Measurements from ENCODE around the gene ELOVL1. TPM values are rescaled to one million over a fixed set of nuclear protein-coding genes. Genes with fewer than 3 reads are reported as not detected.
A peak's percentile ranks its signal among the peaks of the same experiment; 100 is the strongest.

ELOVL1 gene
- polyA plus RNA-seq, 2 of the 4 experiments (the other 2 are of a cell fraction): 105 to 124 TPM

- no peaks in the 10 kb centered on the region for H3K9me3 ChIP-seq
- peak overlapping the region; percentile 92 to 97 for H3K27ac ChIP-seq
- FAIRE-seq (no peak), DNase-seq (ENCODE audit: low read depth in 1 of 2, low spot score in 1 of 2) (peak; percentile 58 to 72), ATAC-seq (peak; percentile 60 to 64)
- H3K4me1 ChIP-seq: peaks cover 35% of the 10 kb centered on the region
- 3% methylated on average over 15 of the region's 33 CpGs for WGBS (ENCODE audit: missing lambda C conversion rate)
- ChIA-PET CTCF (interaction anchor here (0.8 to 3.3 kb wide), 7 partner anchors 12 to 194 kb away, joined by 3 to 9 read pairs (median 3); no protein-coding TSS in a partner anchor), POLR2A (interaction anchor here (0.5 to 2.6 kb wide), 15 partner anchors 10 to 588 kb away, joined by 3 to 37 read pairs (median 4); partner anchors contain the start of genes ELOVL1, MED8, PTPRF and SZT2)
- peak overlapping the region; percentile 91 for H3K4me2 ChIP-seq
- peak overlapping the region; percentile 62 for H3K4me3 ChIP-seq
- no peak for TF ChIP-seq NPAS2 (CRISPR knock-in tag; IDR thresholded peaks at IDR 0.05; ENCODE audit: borderline replicate concordance)
- TF ChIP-seq NR3C1 (IDR thresholded peaks at IDR 0.05): no peak
- TF ChIP-seq CEBPB (IDR thresholded peaks at IDR 0.05): no peak
- TF ChIP-seq MAZ (IDR thresholded peaks at IDR 0.05; ENCODE audit: borderline replicate concordance, low read depth, low read length): no peak
- TF ChIP-seq HOXA7 (CRISPR knock-in tag; IDR thresholded peaks at IDR 0.05): no peak
- TF ChIP-seq RNF2 (IDR thresholded peaks at IDR 0.05; ENCODE audit: borderline replicate concordance, low read depth): no peak
- TF ChIP-seq ELK1 (IDR thresholded peaks at IDR 0.05; ENCODE audit: low read depth, low read length): no peak
- TF ChIP-seq FOSB (CRISPR knock-in tag; IDR thresholded peaks at IDR 0.05): no peak
- TF ChIP-seq HES2 (IDR thresholded peaks at IDR 0.05): no peak
- TF ChIP-seq EHF (CRISPR knock-in tag; IDR thresholded peaks at IDR 0.05): no peak
- TF ChIP-seq RCOR1 (IDR thresholded peaks at IDR 0.05; ENCODE audit: low read depth, low read length): no peak
- no peak for TF ChIP-seq HMGXB4 (CRISPR knock-in tag; IDR thresholded peaks at IDR 0.05; ENCODE audit: borderline replicate concordance)
- no peak for TF ChIP-seq ATOH8 (CRISPR knock-in tag; IDR thresholded peaks at IDR 0.05; ENCODE audit: low read depth)
- TF ChIP-seq BCL3 (IDR thresholded peaks at IDR 0.05): peak; percentile 89; the same call in 2 of the 3 replicates
- no peak for TF ChIP-seq JUNB (IDR thresholded peaks at IDR 0.05)
- no peak for TF ChIP-seq FOXS1 (CRISPR knock-in tag; IDR thresholded peaks at IDR 0.05)
- no peak for TF ChIP-seq PBX3 (IDR thresholded peaks at IDR 0.05)
- TF ChIP-seq SMC3 (IDR thresholded peaks at IDR 0.05): 0 out of 3 replicates have a peak, but pooled peaks have one; percentile 6
- no peak for TF ChIP-seq CBX8 (IDR thresholded peaks at IDR 0.05)
- no peak for TF ChIP-seq USF2 (IDR thresholded peaks at IDR 0.05)
- no peak for TF ChIP-seq HOXB5 (CRISPR knock-in tag; IDR thresholded peaks at IDR 0.05)
- TF ChIP-seq HDAC2 (IDR thresholded peaks at IDR 0.05): no peak
- no peak for TF ChIP-seq NFE2L2 (conservative IDR thresholded peaks at IDR 0.05; ENCODE audit: low read length)
- TF ChIP-seq HOXB13 (CRISPR knock-in tag; IDR thresholded peaks at IDR 0.05; ENCODE audit: low read depth): no peak
- TF ChIP-seq TFCP2L1 (CRISPR knock-in tag; IDR thresholded peaks at IDR 0.05): no peak
- TF ChIP-seq EP300 (IDR thresholded peaks at IDR 0.05): no peak
- TF ChIP-seq MYC (IDR thresholded peaks at IDR 0.05; ENCODE audit: borderline replicate concordance, low read length): no peak
- TF ChIP-seq REST (IDR thresholded peaks at IDR 0.05): no peak
- no peak for TF ChIP-seq ZC3H11A (IDR thresholded peaks at IDR 0.05)
- TF ChIP-seq EHMT2 (IDR thresholded peaks at IDR 0.05; ENCODE audit: low read depth): no peak
Measured at GRCh38 chr1:43358121-43358745, 9.6 kb downstream of the ELOVL1 start.

Data from A549 (cell line).